Measurements from ENCODE around the gene DAP.
"Not testable (repeated sequence)": the region's sequence is repeated elsewhere in the genome, so short reads cannot be mapped to it uniquely, and the experiment has no call there.

DAP gene

DNA sequence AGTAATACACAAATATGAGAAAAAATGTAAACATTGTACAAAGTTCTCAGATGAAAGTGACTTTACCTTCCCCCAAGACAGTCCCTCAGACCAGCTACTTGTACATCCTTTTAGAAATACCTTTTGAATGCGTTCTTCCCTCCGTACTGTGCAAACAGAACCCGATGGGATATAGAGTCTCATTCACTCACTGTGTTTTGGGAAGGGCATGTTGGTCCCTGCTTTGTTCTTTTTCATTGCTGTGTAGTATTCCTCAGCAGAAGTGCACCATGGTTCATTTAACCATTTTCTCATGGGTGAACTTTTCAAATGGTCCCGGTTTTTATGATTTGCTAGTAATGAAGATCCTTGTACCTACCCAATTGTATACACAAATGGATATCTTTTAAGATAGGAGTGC is 102.8 kb downstream of the DAP start:
- in situ Hi-C loops (cut with MboI; ENCODE audit: low sequenced_read_pairs) = no loop called here

DNA sequence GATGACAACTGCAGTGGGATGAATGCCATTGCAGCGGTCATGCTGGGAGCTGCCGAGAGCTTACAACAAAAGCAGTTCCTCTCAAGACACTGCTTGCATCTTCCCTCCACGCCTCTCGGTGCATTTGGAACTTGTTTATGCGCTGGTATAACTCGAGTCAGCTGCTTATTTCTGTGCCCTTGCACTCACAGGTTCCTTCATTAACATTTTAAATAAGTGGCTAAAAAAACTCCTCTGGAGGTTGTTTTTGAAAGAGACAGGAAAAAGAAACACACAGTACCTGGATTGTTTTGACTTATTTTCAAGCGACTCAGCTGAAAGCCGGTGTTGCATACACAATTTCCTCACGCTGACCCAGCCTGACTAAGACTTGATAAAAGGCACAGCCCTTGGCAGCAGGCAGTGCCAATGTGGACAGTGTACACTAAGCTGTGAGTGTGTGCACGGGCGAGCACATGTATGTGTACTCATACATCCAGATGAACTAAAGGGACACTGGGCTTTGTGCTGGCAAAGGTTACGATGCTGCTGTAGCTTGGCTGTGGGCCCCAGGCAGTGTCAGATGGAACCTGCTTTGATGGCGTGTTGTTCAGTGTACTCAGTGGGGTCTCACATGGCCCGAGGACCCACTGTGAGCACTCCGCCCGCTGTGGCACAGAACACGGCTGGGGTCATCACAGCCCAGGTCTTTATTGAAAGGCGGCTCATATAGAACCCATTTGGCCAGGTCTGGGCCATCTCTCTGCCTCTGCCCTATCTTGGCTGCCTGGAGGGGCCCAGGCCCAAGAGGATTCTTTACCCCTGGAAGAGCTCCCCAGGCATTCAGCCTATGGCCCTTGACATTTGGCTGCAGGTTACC is 104.8 kb downstream of the DAP start:
- in situ Hi-C loops (cut with MboI; ENCODE audit: low sequenced_read_pairs) = no loop called here

DNA sequence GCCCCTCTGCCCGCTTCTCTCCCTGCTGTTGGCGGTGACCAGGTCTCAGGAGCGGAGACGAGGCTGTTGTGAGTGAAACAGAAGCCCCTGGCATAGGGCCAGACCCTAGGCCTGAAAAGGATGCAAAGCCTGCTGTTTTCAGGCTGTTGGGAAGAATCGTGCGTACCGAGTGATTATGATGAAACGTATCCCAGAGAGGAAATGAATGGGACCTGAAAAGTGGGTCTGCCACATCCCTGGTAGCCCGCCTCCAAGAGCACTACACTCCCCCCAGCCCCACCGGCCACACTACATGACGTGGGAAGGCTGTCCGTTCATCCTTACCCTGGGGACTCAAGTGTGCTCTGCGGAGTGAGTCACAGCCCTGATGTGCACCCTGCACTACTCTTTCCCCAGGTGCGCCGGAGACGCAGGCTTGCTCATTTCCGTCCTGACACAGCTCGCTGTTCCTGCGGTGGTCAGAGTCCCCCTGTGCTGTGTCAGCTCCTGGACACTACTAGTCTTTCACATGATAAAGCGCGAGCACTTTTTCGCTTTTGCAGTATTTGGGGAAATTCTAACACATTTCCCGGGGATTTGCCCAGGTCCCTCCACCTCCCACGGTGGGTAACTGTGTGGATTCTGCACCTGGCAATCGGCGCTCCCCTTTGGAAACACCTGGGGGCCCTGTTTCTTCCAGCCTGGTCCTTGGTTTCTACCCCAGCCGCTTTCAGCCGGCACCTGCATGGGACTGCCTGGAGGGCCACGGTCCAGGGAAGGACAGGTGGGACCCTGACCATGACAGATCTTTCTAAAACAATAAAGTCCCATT is 105.7 kb downstream of the DAP start:
- in situ Hi-C loops (cut with MboI; ENCODE audit: low sequenced_read_pairs) = no loop called here

DNA sequence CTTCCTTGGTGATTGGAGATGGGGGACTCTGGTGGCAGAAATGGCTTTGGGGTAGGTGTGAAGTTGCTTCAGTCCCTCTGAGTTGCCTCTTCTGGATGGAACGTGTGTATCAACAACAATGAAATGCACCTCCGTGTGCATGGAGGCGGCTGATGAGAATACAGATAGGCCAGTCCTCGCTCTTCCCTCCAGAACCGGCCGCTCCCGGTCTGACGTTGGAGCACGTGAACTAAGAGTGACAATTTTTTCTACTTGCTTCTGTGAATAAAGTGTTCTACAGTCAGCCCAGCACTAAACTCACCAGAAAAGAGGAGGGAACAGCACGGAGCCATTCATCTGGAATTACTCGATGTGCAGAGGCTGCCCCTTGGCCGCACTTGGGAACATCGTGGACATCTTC is 106.5 kb downstream of the DAP start:
- in situ Hi-C loops (cut with MboI; ENCODE audit: low sequenced_read_pairs) = no loop called here

DNA sequence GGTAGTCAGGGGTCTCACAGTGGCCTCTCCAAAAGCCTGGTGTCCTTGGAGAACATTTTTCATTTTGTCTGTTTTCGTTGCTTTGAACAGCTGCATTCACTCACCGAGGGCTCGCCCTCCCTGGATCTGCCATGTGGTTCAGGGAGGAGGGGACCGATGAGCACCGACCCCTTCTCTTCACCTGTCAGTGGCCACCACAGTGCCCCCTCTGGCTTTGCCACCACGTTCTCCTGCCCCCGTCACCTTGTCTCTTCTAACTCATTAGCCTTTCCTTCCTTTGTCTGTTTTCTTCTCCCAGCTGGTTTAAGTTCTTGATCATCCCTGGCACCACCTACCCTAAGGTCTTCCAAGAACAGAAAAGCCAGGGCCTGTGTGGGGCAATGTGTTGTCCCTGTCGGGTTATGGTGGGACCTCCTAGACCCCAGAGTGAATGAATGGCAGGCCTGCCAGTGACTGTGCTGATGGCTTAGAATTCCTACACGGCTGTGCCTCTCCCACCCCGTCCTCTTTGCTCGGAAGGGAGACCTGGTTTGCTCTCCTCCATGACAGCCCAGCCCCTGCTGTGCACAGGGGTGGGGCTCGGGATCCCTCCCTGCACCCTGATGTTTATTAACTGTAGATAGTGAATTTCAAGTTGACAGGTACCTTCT is 107.2 kb downstream of the DAP start:
- in situ Hi-C loops (cut with MboI; ENCODE audit: low sequenced_read_pairs) = no loop called here

DNA sequence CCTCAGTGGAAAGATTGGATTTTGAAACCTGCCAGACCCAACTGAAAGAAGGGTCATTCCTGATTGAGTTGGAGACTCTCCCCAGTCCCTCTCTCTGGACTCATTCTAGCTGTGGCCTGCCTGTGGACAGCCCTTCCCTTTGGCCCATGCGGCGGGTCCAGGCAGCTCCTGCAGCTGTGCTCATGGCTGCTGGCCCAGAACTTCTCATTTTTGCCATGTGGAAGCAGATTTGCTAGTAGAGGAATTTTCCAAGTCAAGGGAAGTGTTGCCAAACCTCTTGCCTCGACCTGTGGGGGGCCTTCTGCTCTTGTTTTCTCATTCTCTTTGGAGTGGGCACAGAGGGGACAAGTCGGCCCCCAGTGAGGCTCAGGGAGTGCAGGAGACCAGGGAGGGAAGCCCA is 108.0 kb downstream of the DAP start:
- in situ Hi-C loops (cut with MboI; ENCODE audit: low sequenced_read_pairs) = no loop called here

DNA sequence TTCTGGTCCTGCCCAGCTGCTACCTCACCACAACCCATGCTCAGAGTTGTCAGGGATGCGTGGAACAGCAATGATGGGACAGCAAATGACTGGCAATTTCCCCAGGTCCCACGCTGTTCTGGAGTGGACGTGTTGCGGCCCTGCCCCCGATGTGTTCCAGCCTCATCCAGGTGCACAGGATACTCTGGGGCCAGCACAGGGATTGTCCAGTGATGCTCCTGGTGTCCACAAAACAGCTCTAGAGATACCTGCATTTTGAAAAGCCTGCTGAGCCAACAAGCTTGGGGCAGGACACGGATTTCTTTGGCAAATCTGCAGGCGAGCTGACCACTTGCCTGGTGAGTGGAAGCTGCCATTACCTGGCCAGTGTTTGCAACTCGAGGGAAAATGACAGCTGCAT is 108.4 kb downstream of the DAP start:
- in situ Hi-C loops (cut with MboI; ENCODE audit: low sequenced_read_pairs) = no loop called here

DNA sequence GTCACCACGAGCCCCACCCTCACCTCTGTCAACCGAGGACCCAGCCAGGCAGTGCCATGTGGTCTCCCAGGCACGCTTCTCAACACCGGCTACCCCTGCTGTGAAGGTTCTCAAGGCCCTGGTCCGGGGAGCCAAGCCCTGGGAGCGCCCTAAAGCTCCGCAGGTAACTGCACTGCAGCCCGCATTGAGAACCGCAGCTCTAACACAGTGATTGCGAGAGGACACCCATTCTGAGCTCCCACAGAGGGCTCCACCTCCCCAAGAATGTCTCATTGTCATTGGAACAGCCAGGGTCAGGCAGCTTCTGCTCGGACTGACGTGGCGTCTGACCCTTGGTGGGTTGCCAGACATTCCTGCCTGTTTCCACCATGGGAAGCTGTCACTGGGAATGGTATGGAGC is 108.9 kb downstream of the DAP start:
- in situ Hi-C loops (cut with MboI; ENCODE audit: low sequenced_read_pairs) = no loop called here

DNA sequence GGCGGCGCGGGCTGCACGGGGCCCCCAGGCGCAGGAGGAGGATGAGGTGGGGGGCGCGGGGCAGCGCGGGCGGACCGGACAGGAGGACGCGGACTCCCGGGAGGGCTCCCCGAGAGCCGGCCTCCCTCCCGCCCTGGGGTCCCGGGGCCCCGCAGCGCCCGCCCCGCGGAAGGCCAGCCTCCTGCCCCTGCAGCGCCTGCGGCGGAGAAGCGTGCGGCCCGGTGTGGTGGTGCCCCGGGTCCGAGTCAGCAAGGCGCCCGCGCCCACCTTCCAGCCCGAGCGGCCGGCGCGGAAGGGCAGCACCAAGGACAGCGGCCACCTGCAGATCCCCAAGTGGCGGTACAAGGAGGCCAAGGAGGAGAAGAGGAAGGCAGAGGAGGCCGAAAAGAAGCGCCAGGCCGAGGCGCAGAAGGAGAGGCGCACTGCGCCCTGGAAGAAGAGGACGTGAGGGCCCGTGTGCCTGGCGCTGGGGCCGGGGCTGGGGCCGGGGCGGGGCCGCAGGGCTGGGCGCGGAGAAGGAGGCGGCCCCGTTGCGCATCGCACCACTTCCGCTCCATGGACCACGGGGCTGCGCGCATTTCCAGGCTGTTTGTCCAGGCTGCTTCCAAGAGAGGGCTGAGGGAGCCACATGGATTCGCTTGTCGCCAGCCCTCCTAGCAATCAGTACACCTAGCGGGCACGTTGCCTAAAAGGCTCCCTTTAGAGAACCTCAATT is 111.2 kb downstream of the DAP start:
- in situ Hi-C loops (cut with MboI; ENCODE audit: low sequenced_read_pairs) = no loop called here

DNA sequence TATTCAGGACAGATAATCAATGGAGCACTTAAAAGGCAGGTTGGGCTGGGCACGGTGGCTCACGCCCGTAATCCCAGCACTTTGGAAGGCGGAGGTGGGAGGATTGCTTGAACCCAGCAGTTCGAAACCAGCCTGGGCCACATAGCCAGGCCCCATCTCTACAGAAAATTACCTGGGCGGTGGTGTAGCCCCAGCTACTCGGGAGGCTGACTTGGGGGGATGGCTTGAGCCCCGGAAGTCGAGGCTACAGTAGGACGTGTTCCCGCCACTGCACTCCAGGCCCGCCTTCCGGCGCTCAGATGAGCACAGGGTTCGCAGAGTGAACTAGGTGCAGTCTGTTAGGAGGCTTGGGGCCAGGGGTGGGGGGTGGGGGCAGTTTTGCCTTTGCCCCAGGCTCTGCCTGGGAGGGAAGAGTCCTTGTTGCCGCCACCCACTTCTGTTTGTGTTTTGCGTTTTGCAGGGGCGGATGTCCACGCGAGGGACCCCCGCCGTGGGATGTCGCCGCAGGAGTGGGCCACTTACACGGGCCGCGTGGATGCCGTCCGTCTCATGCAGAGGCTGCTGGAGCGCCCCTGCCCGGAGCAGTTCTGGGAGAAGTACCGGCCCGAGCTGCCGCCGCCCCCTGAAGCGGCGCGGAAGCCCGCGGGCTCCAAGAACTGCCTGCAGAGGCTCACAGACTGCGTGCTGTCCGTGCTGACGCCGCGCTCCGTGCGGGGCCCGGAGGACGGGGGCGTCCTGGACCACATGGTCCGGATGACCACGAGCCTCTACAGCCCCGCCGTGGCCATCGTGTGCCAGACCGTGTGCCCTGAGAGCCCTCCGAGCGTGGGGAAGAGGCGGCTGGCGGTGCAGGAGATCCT is 112.0 kb downstream of the DAP start:
- in situ Hi-C loops (cut with MboI; ENCODE audit: low sequenced_read_pairs) = no loop called here

DNA sequence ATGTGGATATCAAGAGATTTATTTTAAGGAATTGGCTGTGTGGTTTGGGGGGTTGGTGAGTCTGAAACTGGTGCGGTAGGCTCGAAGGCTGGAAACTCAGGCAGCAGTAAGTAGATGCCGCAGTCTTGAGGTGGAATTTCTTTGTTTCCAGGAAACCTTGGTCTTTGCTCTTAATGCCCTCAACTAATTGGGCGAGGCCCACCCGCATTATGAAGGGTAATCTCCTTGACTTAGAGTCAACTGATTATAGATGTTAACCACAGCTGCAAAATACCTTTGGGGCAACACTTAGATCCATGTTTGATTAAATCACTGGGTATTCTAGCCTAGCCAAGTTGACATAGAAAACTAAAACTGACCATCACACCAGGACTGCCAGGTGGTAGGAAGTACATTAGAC is 113.4 kb downstream of the DAP start:
- in situ Hi-C loops (cut with MboI; ENCODE audit: low sequenced_read_pairs) = no loop called here

DNA sequence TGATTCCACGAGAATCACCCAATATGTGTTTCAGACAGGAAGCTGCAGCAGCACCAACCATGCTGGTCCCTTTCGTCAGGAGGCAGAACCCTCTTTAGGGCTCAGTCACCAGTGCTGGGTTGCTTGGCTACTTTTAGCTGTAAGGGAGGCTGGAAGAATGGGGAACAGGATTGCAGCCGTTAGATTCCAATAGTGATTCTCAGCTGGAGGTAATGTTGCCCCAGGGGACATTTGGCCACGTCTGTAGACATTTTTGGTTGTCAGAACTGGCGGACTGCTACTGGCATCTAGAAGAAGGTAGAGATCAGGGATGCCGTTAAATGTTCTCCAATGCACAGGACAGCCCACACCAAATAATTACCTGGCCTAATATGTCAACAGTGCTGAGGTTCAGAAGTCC is 115.4 kb downstream of the DAP start:
- in situ Hi-C loops (cut with MboI; ENCODE audit: low sequenced_read_pairs) = no loop called here

DNA sequence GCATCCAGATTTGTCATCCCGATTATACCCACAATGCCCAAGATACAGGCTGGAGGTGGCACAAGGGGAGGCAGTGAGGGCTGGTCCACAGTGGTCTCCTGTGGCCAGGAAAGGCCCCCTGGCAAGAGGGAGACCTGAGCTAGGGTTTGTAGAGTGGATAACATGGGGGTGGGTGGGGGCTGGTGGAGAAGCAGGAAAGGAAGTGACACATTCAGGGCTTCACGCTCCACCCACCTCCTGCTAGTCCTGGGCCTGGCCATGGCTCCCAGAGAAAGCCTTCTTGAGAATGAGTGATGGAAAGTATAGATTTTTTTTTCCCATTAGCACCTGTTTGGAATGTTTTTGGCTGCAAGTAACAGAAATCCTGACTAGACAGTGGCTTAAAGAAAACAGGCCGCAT is 115.9 kb downstream of the DAP start:
- in situ Hi-C loops (cut with MboI; ENCODE audit: low sequenced_read_pairs) = no loop called here

DNA sequence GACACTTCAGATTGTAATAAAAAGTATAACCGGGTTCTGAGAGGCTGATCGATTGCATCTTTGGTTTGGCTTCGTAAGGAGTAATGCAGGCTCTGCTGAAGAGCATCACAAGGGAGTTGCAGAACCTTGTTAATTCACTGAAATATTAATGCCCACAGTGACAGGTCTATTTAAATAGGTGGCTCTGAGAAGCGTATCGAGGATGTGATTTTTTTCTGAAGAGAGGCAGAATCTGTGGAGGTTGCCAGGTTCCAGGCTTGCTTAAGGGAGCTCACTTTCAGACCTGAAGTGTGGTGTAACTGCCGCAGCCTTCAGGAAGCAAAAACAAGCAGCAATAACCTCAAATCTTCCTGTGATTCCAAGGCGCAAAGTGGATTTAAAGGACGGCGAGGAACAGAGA is 116.8 kb downstream of the DAP start:
- in situ Hi-C loops (cut with MboI; ENCODE audit: low sequenced_read_pairs) = no loop called here

DNA sequence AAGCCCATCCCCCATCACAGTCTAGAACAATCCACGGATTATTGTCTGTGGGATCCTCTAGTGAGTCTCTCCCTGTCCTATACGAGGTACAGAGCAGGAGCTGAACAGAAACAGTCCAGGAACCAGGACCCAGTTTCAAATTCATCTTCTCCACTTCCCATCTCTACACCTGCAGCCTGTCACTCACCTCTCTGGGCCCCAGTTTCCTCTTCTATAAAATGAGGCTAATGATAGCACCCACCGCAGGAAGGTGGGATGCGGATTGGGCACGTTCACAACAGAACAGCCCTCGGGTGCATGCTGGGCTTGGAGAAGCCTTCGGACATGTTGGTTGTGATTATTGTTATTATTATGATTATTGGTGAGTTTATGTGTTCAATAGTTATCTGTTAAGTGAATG is 118.7 kb downstream of the DAP start:
- in situ Hi-C loops (cut with MboI; ENCODE audit: low sequenced_read_pairs) = no loop called here

DNA sequence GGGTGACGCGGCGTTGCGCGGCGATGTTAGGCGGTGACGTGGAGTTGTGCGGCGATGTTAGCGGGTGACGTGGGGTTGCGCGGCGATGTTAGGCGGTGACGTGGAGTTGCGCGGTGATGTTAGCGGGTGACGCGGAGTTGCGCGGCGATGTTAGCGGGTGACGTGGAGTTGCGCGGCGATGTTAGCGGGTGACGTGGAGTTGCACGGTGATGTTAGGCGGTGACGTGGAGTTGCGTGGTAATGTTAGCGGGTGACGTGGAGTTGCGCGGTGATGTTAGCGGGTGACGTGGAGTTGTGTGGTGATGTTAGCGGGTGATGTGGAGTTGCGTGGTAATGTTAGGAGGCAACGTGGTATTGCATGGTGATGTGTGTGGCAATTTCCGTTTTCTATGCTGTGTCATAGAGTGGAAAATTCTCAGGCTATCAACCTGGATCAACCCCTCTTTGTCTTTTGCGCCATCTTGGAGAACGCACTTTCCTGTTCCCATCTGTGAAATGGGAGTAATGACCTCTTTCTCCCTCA is 121.1 kb downstream of the DAP start:
- in situ Hi-C loops (cut with MboI; ENCODE audit: low sequenced_read_pairs) = no loop called here

DNA sequence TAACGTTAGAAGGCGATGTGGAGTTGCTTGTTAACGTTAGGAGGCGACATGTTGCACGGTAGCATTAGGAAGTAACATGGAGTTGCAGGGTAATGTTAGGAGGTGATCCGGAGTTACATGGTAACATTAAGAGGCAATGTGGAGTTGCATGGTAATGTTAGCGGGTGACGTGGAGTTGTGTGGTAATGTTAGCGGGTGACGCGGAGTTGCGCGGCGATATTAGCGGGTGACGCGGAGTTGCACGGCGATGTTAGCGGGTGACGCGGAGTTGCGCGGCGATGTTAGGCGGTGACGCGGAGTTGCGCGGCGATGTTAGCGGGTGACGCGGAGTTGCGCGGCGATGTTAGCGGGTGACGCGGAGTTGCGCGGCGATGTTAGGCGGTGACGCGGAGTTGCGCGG is 122.3 kb downstream of the DAP start:
- in situ Hi-C loops (cut with MboI; ENCODE audit: low sequenced_read_pairs) = not testable (repeated sequence)

DNA sequence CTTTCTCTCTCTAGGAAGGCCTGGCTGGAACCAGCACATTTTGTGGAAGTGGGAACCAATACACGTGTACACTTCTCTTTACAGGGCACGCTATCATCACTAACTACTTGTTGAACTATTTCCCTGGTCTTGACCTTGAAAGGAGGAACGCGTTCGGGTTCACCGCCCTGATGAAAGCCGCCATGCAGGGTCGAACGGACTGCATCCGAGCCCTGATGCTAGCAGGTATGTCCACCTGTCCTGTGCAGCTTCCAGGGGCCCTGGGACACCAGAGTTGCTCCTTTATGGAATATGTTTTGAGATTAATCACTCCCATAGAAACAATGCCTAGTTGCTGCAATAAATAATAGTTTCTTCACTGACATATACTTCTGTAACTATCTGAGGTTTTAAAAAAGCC is 123.1 kb downstream of the DAP start:
- in situ Hi-C loops (cut with MboI; ENCODE audit: low sequenced_read_pairs) = no loop called here

DNA sequence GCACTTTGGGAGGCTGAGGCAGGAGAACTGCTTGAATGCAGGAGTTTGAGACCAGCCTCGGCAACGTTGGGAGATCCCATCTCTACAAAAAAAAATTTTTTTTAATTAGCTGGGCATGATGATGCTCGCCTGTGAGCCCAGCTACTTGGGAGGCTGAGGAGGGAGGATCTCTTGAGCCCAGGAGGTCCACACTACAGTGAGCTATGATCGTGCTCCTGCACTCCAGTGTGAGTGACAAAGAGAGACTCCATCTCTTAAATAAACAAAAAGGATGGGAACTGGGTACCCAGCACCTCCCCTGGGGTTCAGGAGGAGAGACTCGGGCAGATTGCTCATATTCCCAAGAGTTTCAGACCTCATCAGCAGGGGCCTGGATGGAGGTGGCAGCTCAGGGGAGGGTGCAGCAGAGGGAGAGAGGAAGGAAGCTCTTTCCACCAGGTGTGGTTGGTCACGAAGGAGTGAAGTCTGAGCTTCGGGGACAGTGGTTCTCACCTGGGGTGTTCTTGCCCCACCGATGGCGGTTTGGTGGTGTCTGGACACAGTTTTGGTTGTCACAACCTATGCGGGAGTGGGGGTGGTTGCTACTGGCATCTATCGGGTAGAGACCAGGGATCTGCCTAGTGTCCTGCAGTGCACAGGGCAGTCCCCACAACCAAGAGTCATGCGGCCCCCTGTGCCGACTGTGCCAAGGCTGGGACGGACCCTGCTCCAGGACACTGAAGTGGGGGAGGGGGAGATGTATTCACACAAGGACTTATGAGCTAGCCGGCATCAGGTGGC is 124.5 kb downstream of the DAP start:
- in situ Hi-C loops (cut with MboI; ENCODE audit: low sequenced_read_pairs) = no loop called here
